H1 (cell line): ENCODE data around the gene PSMC4.

Source experiments
- EP300 ChIP-seq, 2 experiments: IDR thresholded peaks; 1 replicate in 1 of 2; 2 replicates in 1 of 2; pipeline ENCODE4 v1.6.1; 2011 to 2012; ENCODE audit warnings: low read depth in 2 of 2, low read length in 2 of 2, mild to moderate bottlenecking in 2 of 2, borderline replicate concordance in 1 of 2, inconsistent platforms in 1 of 2, moderate library complexity in 1 of 2
- KDM1A ChIP-seq: fragments of 200-600, 300-600 bp; sonication (generic); IDR thresholded peaks from 2 replicates; pipeline ENCODE4 v1.7.1; 2016; ENCODE audit warnings: mild to moderate bottlenecking, low read length, borderline replicate concordance
- MAFK ChIP-seq: IDR thresholded peaks from 2 replicates; pipeline ENCODE4 v1.6.1; 2012; ENCODE audit warnings: low read depth, mild to moderate bottlenecking, improper control_type of control experiment, low read length
- POLR2A ChIP-seq, 2 experiments: IDR thresholded peaks; 1 replicate in 1 of 2; 2 replicates in 1 of 2; pipeline ENCODE4 v1.6.1; 2011; ENCODE audit warnings: low read depth in 2 of 2, low read length in 2 of 2, mild to moderate bottlenecking in 2 of 2; ENCODE audit errors: control extremely low read depth in 1 of 2
- POLR2AphosphoS5 ChIP-seq: IDR thresholded peaks from 2 replicates; pipeline ENCODE4 v1.6.1; 2011; ENCODE audit warnings: low read depth, low read length
- RBBP5 ChIP-seq: IDR thresholded peaks from 2 replicates; pipeline ENCODE4 v1.7.1; 2012; ENCODE audit warnings: low read depth, mild to moderate bottlenecking, inconsistent platforms, low read length, moderate library complexity, borderline replicate concordance
- SP1 ChIP-seq: IDR thresholded peaks from 2 replicates; pipeline ENCODE4 v1.6.1; 2011; ENCODE audit warnings: low read depth, low read length
- TF ChIP-seq, protein P1 (sequence below), 3 experiments: IDR thresholded peaks; 1 replicate in 2 of 3; 2 replicates in 1 of 3; pipeline versions ENCODE4 v1.5.1 to v1.6.1; 2011; ENCODE audit warnings: low read length in 3 of 3, mild to moderate bottlenecking in 3 of 3, inconsistent platforms in 2 of 3, low read depth in 1 of 3, moderate library complexity in 1 of 3; ENCODE audit not compliant: insufficient read depth in 1 of 3; ENCODE audit errors: control extremely low read depth in 1 of 3

DNA sequence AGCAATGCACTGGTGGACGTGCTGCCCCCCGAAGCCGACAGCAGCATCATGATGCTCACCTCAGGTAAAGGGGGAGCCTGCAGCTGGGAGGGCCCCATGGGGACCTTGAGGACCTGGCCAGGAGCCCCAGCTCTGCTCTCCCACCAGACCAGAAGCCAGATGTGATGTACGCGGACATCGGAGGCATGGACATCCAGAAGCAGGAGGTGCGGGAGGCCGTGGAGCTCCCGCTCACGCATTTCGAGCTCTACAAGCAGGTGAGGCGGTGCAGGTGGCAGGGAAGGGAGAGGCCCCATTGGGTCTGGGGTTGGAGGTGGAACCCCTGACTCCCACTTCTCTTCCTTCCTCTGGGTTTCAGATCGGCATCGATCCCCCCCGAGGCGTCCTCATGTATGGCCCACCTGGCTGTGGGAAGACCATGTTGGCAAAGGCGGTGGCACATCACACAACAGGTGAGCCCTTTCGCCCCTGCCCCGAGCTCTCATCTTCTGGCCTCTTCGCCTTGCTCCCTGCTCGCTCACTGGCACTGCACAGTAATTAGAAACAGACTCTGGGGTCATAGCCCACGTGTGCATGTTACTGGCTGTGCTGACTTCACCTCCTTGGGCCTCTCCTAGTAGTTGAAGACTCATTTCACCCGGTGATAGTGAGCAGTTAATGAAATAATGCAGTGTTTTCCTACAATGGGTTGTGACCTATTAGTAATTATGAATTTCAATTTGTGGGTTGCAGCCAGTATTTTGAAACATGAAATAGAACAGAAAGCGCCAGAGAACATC lies 3.6 kb downstream of the PSMC4 start:
- no peak for TF ChIP-seq POLR2A (IDR thresholded peaks at IDR 0.05; ENCODE audit: control extremely low read depth in 1 of 2, low read depth in 2 of 2, low read length in 2 of 2)
- no peak for TF ChIP-seq POLR2AphosphoS5
- TF ChIP-seq KDM1A = no peak
- TF ChIP-seq, protein P1, sequence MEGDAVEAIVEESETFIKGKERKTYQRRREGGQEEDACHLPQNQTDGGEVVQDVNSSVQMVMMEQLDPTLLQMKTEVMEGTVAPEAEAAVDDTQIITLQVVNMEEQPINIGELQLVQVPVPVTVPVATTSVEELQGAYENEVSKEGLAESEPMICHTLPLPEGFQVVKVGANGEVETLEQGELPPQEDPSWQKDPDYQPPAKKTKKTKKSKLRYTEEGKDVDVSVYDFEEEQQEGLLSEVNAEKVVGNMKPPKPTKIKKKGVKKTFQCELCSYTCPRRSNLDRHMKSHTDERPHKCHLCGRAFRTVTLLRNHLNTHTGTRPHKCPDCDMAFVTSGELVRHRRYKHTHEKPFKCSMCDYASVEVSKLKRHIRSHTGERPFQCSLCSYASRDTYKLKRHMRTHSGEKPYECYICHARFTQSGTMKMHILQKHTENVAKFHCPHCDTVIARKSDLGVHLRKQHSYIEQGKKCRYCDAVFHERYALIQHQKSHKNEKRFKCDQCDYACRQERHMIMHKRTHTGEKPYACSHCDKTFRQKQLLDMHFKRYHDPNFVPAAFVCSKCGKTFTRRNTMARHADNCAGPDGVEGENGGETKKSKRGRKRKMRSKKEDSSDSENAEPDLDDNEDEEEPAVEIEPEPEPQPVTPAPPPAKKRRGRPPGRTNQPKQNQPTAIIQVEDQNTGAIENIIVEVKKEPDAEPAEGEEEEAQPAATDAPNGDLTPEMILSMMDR (IDR thresholded peaks at IDR 0.05; ENCODE audit: control extremely low read depth in 1 of 3, insufficient read depth in 1 of 3, low read depth in 1 of 3, low read length in 3 of 3) = no peak
- TF ChIP-seq MAFK = no peak
- no peak for TF ChIP-seq EP300 (IDR thresholded peaks at IDR 0.05; ENCODE audit: borderline replicate concordance in 1 of 2, low read depth in 2 of 2, low read length in 2 of 2)
- TF ChIP-seq SP1 = no peak
- no peak for TF ChIP-seq RBBP5
